SH-SY5Y (cell line): ENCODE measurements around the gene ZSWIM3.

Experiments
- GATA2 ChIP-seq: IDR thresholded peaks from 2 replicates; pipeline ENCODE4 v1.6.1; 2011; ENCODE audit warnings: mild to moderate bottlenecking, low read depth, low read length
- GATA3 ChIP-seq: IDR thresholded peaks from 2 replicates; pipeline ENCODE4 v1.6.1; 2011; ENCODE audit warnings: low read depth, mild to moderate bottlenecking, low read length, moderate library complexity

DNA sequence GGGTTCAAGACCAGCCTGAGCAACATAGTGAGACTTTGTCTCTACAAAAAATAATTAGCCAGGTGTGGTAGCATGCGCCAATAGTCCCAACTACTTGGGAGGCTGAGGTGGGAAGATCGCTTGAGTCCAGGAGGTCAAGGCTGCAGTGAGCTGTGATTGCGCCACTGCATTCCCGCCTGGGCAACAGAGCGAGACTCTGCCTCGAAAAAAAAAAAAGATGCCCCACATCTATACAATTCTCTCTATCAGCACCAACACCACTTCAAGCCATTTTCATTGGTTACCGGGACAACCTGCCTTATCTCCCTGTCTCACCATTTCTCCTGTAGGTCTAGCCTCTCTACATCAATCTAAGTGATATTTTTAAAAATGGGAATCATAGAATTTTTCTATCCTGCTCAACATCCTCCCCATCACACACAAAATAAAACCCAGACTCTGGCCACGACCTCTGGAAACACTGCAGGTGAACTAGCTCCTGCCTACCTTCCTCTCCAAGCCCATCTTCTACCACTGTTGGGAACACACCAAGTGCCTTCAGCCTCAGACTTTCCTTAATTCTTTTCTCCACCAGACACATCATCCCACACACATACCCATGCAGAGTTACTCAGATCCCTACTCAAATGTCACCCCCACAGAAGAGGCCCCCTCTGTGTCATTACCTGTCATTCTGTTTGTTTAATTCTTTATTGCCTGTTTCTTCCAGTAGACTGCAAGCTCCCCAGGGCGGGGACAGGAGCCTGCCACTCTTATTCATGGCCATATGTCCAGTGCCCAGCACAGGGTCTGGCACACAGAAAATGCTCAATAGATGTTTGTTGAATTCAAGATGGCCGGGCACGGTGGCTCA, 64.1 kb downstream of the ZSWIM3 start:
- TF ChIP-seq GATA2 (no peak), GATA3 (no peak)
